Measurements from ENCODE around the gene CDH15.

- TF ChIP-seq, protein P1, sequence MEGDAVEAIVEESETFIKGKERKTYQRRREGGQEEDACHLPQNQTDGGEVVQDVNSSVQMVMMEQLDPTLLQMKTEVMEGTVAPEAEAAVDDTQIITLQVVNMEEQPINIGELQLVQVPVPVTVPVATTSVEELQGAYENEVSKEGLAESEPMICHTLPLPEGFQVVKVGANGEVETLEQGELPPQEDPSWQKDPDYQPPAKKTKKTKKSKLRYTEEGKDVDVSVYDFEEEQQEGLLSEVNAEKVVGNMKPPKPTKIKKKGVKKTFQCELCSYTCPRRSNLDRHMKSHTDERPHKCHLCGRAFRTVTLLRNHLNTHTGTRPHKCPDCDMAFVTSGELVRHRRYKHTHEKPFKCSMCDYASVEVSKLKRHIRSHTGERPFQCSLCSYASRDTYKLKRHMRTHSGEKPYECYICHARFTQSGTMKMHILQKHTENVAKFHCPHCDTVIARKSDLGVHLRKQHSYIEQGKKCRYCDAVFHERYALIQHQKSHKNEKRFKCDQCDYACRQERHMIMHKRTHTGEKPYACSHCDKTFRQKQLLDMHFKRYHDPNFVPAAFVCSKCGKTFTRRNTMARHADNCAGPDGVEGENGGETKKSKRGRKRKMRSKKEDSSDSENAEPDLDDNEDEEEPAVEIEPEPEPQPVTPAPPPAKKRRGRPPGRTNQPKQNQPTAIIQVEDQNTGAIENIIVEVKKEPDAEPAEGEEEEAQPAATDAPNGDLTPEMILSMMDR (IDR thresholded peaks at IDR 0.05): no peak
- no peak for TF ChIP-seq POLR2A (IDR thresholded peaks at IDR 0.05)
These were observed 8.3 kb upstream of the CDH15 start for GRCh38 chr16:89163297-89163696.

Measured in Peyer's patch (tissue), 4 donors.